ENCODE data around the gene MALSU1.
"Not testable (repeated sequence)": the region's sequence is repeated elsewhere in the genome, so short reads cannot be mapped to it uniquely, and the experiment has no call there.

MALSU1 gene

GRCh38 chr7:23287612-23288011, 11.5 kb upstream of the MALSU1 start:
- no peak for DNase-seq

GRCh38 chr7:23290993-23291392, 8.1 kb upstream of the MALSU1 start:
- DNase-seq: no peak

GRCh38 chr7:23291957-23292560, 7.1 kb upstream of the MALSU1 start:
- no peak for DNase-seq

GRCh38 chr7:23292623-23293022, 6.5 kb upstream of the MALSU1 start:
- no peak for DNase-seq

GRCh38 chr7:23293500-23294073, 5.6 kb upstream of the MALSU1 start:
- DNase-seq: no peak

GRCh38 chr7:23294549-23295400, 4.4 kb upstream of the MALSU1 start:
- no peak for DNase-seq

- DNase-seq: no peak
Observed at GRCh38 chr7:23295401-23295697, 3.8 kb upstream of the MALSU1 start.

- DNase-seq: no peak
Observed at GRCh38 chr7:23298141-23298881, 828 bp upstream of the MALSU1 start.

- DNase-seq: peak in 1 of 2 experiments; percentile 29
Observed at GRCh38 chr7:23299770-23300300, 696 bp downstream of the MALSU1 start.

- DNase-seq: no peak
Observed at GRCh38 chr7:23306936-23307521, 7.9 kb downstream of the MALSU1 start.

- no peak for DNase-seq
Observed at GRCh38 chr7:23308754-23309153, 9.6 kb downstream of the MALSU1 start.

- DNase-seq: not testable (repeated sequence)
Observed at GRCh38 chr7:23312141-23312540, 13.0 kb downstream of the MALSU1 start.

- DNase-seq: no peak
Observed at GRCh38 chr7:23315366-23315765, 16.2 kb downstream of the MALSU1 start.

GRCh38 chr7:23331132-23331531, 32.0 kb downstream of the MALSU1 start:
- DNase-seq: no peak

- DNase-seq: no peak
Observed at GRCh38 chr7:23332193-23332592, 33.1 kb downstream of the MALSU1 start.

GRCh38 chr7:23332910-23333612, 33.9 kb downstream of the MALSU1 start:
- DNase-seq: no peak

- DNase-seq: no peak
Observed at GRCh38 chr7:23333671-23334246, 34.6 kb downstream of the MALSU1 start.

- DNase-seq: no peak
Observed at GRCh38 chr7:23334482-23335056, 35.4 kb downstream of the MALSU1 start.

GRCh38 chr7:23335136-23335535, 36.0 kb downstream of the MALSU1 start:
- no peak for DNase-seq

- no peak for DNase-seq
Observed at GRCh38 chr7:23335621-23336020, 36.5 kb downstream of the MALSU1 start.

- no peak for DNase-seq
Observed at GRCh38 chr7:23336086-23336485, 36.9 kb downstream of the MALSU1 start.
